ENCODE results near the gene MAP1LC3B.

- TF ChIP-seq CTCF (IDR thresholded peaks at IDR 0.05; ENCODE audit: insufficient read depth, low read length, poor library complexity, severe bottlenecking) = no peak
- TF ChIP-seq EZH2phosphoT487 (conservative IDR thresholded peaks at IDR 0.05; ENCODE audit: low read length) = no peak
Observed at GRCh38 chr16:87363771-87364455, 28.2 kb upstream of the MAP1LC3B start.
